ENCODE results near the gene FCAMR.
A peak's percentile ranks its signal among the peaks of the same experiment; 100 is the strongest.

Gene FCAMR

GRCh38 chr1:206970446-206970845 lies at the start of gene FCAMR:
FCAMR (minus strand) TSS chr1:206970460; CDS start chr1:206970125, 335 bp downstream.
- no peak for TF ChIP-seq CTCF (IDR thresholded peaks at IDR 0.05; ENCODE audit: low read depth, low read length)
- no peak within 1 kb of the TSS for H3K4me3 ChIP-seq (replicated peaks in 1 of 2; ENCODE audit: low read depth in 2 of 2, low read length in 2 of 2)
- DNase-seq (ENCODE audit: low read depth in 2 of 2) = no peak

GRCh38 chr1:207019661-207020060 lies 49.4 kb upstream of the FCAMR start:
- no peak overlapping the region for H3K4me3 ChIP-seq (replicated peaks in 1 of 2; ENCODE audit: low read depth in 2 of 2, low read length in 2 of 2)
- no peak for TF ChIP-seq CTCF (IDR thresholded peaks at IDR 0.05; ENCODE audit: low read depth, low read length)
- no peak for DNase-seq (ENCODE audit: low read depth in 2 of 2)

- no peak for DNase-seq (ENCODE audit: low read depth in 2 of 2)
- no peak overlapping the region for H3K4me3 ChIP-seq (replicated peaks in 1 of 2; ENCODE audit: low read depth in 2 of 2, low read length in 2 of 2)
- no peak for TF ChIP-seq CTCF (IDR thresholded peaks at IDR 0.05; ENCODE audit: low read depth, low read length)
Observed at GRCh38 chr1:207019161-207019560, 48.9 kb upstream of the FCAMR start.

GRCh38 chr1:207018707-207019106 lies 48.4 kb upstream of the FCAMR start:
- TF ChIP-seq CTCF (IDR thresholded peaks at IDR 0.05; ENCODE audit: low read depth, low read length) = no peak
- H3K4me3 ChIP-seq (replicated peaks in 1 of 2; ENCODE audit: low read depth in 2 of 2, low read length in 2 of 2) = no peak overlapping the region
- DNase-seq (ENCODE audit: low read depth in 2 of 2) = no peak

GRCh38 chr1:207017615-207018559 lies 47.6 kb upstream of the FCAMR start:
- no peak for TF ChIP-seq CTCF (IDR thresholded peaks at IDR 0.05; ENCODE audit: low read depth, low read length)
- H3K4me3 ChIP-seq (replicated peaks in 1 of 2; ENCODE audit: low read depth in 2 of 2, low read length in 2 of 2) = no peak overlapping the region
- peak in 1 of 2 donors; percentile 43 for DNase-seq (ENCODE audit: low read depth in 2 of 2)

GRCh38 chr1:207015791-207016190 lies 45.5 kb upstream of the FCAMR start:
- DNase-seq (ENCODE audit: low read depth in 2 of 2) = no peak
- H3K4me3 ChIP-seq (replicated peaks in 1 of 2; ENCODE audit: low read depth in 2 of 2, low read length in 2 of 2) = no peak overlapping the region
- TF ChIP-seq CTCF (IDR thresholded peaks at IDR 0.05; ENCODE audit: low read depth, low read length) = no peak
